Activated CD4-positive, alpha-beta memory T cell treated with anti-CD3 and anti-CD28 coated beads for 36 hours (primary cell): Measurements from ENCODE around the gene GALNT9. TPM values are rescaled to one million over a fixed set of nuclear protein-coding genes. Genes with fewer than 3 reads are reported as not detected.

ENCODE experiments used
- CTCF ChIA-PET: fragments of 350-600 bp; sonication (Branson Sonifier 250); formaldehyde crosslinking; loops from one replicate; lab custom pipeline; 2021; ENCODE audit warnings: antibody characterized with exemption, inconsistent platforms; lab: Charles Lee
- POLR2A ChIA-PET: fragments of 350-600 bp; sonication (Branson Sonifier 250); formaldehyde crosslinking; loops from one replicate; lab custom pipeline; 2021; ENCODE audit warnings: antibody characterized with exemption; lab: Charles Lee
- DNase-seq: peaks from one replicate; pipeline ENCODE4 v3.0.0-alpha.2; 2020
- H3K27ac Mint-ChIP-seq: one replicate; pipeline ENCODE4 v1.8.0; 2021; ENCODE audit warnings: mixed read lengths
- H3K27me3 Mint-ChIP-seq: one replicate; pipeline ENCODE4 v1.8.0; 2021; ENCODE audit warnings: mixed read lengths
- H3K36me3 Mint-ChIP-seq: one replicate; pipeline ENCODE4 v1.8.0; 2021; ENCODE audit warnings: mixed read lengths
- H3K4me1 Mint-ChIP-seq: one replicate; pipeline ENCODE4 v1.8.0; 2021; ENCODE audit warnings: low read depth, mixed read lengths
- H3K4me3 Mint-ChIP-seq: one replicate; pipeline ENCODE4 v1.8.0; 2021; ENCODE audit warnings: mild to moderate bottlenecking, mixed read lengths
- H3K9me3 Mint-ChIP-seq: one replicate; pipeline ENCODE4 v1.8.0; 2021; ENCODE audit warnings: mixed read lengths
- intact Hi-C: fragments of 100-400 bp; cut with micrococcal nuclease; formaldehyde crosslinking; loops from one replicate; pipeline ENCODE4 v1.15.1; 2023
- total RNA-seq, 2 experiments: library from RNA; stranded (reverse); gene quantifications; one replicate each; pipeline ENCODE4 v1.2.3, GENCODE V29; 2021

The GALNT9 gene
- total RNA-seq, 2 experiments from 2014 or later: 0.12 to 0.29 TPM

DNA sequence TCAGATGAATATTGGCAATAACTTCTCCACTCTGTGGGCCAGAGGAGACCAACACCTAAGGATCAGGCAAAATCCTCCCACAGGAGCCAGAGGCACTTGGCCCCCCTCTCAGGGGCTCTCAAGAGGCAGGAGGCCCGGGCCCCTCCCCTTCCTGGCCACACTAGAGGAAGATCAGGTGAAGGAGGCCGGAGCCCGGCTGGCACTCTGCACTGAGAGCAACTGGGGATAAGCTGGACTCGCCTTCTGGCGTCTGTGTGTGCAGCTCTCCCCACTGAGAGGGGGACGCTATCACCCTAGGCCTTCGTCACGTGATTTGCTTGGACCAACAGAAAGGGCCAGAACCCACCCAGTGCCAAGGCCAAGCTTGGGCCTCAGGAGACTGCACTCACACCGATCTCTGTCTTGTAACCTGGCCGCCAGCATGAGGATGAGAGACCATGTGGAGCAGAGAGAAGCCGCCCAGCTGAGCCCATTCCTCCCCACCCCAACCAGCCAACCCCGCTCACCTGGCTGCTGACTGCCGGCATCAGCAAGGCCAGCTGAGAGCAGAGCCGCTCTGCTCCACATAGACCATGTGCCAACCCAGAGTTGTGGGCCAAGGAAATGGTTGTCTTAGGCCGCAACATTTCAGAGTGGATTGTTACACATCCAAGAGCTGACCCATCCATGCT, 121.1 kb downstream of the GALNT9 start:
- Mint-ChIP-seq H3K4me1 (peaks cover 5% of the 10 kb centered on the region), H3K4me3 (no peak overlapping the region), H3K27ac (no peak overlapping the region), H3K27me3 (peaks cover 22% of the 10 kb centered on the region), H3K36me3 (no peaks in the 10 kb centered on the region), H3K9me3 (no peaks in the 10 kb centered on the region)
- ChIA-PET CTCF (interaction anchor here (0.9 kb wide), 1 partner anchor 54 kb away, joined by 3 read pairs; no protein-coding TSS in a partner anchor), POLR2A (no interaction called here)
- DNase-seq: no peak
- intact Hi-C loops: no loop called here

DNA sequence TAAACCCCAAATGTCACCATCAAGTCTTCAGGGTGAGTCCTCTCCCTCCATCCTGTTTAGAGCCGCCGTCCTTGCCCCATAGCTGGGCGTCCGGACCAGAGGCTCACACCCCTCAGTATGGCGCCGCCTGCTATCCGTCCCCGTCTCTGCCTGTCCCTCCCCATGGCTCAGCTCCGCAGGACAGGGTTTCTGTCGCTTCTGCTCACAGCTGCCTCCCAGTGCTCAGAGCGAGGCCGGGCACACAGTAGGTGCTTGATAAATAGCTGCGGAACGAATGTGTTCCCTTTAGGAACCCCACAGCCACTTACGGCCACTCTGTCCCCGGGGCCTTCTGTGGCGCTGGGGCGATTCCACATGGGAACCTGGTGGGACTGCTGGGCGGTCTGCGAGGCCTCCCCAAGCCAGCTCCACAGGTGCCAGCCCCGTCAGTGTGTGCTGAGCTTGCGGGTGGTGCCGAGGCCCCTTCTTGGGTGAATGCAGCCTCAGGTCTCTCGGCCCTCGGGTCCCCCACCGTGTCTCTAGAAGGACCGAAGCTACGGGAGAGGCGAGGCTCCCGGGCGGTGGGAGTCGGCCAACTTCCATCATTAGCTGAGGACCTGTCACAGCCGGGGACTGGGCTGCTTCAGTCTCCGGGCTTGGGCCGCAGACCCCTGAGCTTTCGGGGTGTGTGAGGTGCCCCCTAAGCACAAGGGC, 122.2 kb downstream of the GALNT9 start:
- peaks cover 22% of the 10 kb centered on the region for H3K27me3 Mint-ChIP-seq
- no peak overlapping the region for H3K27ac Mint-ChIP-seq
- H3K9me3 Mint-ChIP-seq: no peaks in the 10 kb centered on the region
- DNase-seq: no peak
- ChIA-PET CTCF (no interaction called here), POLR2A (no interaction called here)
- H3K4me1 Mint-ChIP-seq: peaks cover 5% of the 10 kb centered on the region
- intact Hi-C loops: no loop called here
- no peaks in the 10 kb centered on the region for H3K36me3 Mint-ChIP-seq
- H3K4me3 Mint-ChIP-seq: no peak overlapping the region

DNA sequence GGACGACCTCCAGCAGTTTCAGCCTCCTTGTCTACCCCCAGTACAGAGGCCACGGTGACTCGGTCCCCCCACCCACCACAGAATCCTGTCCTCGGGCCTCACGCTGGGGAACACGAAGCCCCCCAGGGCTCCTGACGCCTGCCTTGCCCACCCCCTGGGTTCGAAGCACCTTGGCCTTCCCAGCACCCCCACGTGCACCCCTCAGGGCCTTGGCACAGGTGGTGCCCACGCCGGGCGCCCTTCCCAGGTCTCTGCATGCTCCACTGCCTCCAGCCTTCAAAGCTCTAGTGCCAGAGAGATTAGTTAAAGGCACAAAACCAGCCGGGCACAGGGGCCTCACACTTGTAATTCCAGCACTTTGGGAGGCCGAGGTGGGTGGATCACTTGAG, 123.3 kb downstream of the GALNT9 start:
- no peak for DNase-seq
- Mint-ChIP-seq H3K9me3 (no peaks in the 10 kb centered on the region), H3K27me3 (peaks cover 22% of the 10 kb centered on the region), H3K36me3 (no peaks in the 10 kb centered on the region), H3K4me3 (no peak overlapping the region), H3K4me1 (peaks cover 5% of the 10 kb centered on the region), H3K27ac (no peak overlapping the region)
- ChIA-PET CTCF (no interaction called here), POLR2A (no interaction called here)
- intact Hi-C loops: no loop called here

DNA sequence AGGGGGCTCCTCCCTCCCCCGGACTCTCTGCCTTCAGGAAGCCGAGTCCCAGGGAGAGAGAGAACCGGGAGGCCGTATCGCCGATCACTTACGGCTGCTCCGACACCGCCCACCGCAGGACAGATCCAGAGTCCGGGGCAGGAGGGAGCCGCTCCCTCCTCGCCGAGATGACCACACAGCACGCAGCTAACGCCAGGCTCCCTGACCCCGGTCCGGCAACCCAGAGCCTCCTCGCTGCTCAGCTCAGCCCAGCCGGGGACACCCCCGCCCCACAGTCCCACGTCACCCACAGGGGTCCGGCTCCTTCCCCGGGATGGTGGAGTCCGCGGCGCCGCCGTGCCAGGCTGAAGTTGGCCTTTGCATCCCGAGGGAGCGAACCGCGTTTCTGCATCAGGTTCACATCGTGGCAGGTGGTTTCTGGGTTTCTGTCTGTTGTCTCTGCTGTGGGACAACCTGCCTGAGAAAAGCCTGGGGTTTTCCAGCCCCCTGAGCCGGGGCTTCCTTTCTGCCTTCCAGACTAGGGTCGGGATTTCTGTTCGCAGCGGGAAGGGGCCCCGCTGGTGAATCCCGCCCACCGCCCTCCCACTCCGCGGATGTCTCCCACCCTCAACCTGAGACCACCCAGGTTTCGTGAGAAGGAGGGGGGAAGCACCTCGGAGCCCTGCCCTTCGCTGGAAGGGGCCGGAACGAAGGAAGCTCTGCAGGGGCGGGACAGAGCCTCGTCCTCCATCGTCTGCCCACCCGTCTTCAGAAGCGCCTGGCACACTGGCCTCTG, 123.9 kb downstream of the GALNT9 start:
- POLR2A ChIA-PET: no interaction called here
- H3K27me3 Mint-ChIP-seq: peaks cover 22% of the 10 kb centered on the region
- no peak for DNase-seq
- no peak overlapping the region for H3K27ac Mint-ChIP-seq
- no peaks in the 10 kb centered on the region for H3K9me3 Mint-ChIP-seq
- no peak overlapping the region for H3K4me3 Mint-ChIP-seq
- H3K36me3 Mint-ChIP-seq: no peaks in the 10 kb centered on the region
- peaks cover 5% of the 10 kb centered on the region for H3K4me1 Mint-ChIP-seq
- intact Hi-C loops: no loop called here
- CTCF ChIA-PET: no interaction called here

DNA sequence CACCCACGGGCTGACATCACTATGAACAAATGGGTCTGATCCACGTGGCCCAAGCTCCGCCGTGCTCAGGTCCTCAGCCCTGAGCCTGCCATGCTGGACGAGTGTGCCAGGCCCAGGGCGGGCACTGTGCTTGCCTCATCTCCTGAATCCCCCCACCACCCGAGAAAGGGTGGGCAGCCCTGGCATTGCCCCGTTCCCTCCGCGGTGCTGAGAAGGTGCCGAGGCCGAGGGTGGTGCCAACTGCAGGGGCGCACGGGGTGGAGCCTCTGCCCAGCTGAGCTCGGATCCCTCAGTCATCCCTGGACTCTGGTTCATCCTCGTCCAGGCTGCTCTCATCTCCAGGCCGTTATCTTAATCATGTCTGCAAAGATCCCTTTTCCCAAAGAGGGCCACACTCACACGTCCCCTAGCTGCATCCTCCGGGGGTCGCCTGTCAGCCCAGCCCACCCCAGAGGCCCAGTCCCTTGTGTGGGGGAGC, 124.6 kb downstream of the GALNT9 start:
- Mint-ChIP-seq H3K27ac (no peak overlapping the region), H3K36me3 (no peaks in the 10 kb centered on the region), H3K4me3 (no peak overlapping the region), H3K27me3 (peaks cover 22% of the 10 kb centered on the region), H3K9me3 (no peaks in the 10 kb centered on the region), H3K4me1 (peaks cover 5% of the 10 kb centered on the region)
- intact Hi-C loops: no loop called here
- no peak for DNase-seq
- ChIA-PET POLR2A (no interaction called here), CTCF (no interaction called here)

DNA sequence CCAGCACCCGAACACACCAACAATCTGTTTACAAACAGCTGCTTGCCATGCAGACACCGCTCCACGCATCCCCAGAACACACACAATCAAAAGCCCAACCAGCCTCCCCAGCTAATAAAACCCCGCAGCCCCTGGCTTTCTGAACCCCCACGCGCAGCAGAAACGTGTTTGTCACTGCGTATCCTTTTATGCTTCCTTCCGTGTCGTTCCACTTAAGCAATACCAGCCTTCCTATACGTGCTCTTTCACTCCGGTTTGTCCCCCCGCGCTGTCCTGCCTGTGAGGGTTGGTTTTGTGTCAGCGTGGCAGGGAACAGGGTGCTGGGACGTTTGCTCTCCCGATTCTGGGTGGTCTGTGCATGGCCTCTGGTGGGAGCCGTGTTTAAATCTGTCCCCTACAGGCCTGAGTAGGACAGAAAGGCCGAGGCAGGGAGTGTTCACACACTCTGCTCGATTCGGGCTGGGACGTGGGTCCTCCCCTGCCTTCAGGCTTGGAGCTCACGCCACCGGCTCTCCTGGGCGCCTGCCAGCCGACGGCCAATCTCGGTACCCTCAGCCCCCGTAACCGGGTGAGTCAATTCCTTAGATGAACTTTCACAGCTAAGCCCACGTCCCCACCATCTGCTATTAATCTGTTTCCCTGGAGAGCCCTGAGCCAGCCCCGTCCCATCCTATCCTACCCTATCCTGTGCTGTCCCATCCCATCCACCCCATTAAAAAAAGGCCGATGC, 125.2 kb downstream of the GALNT9 start:
- CTCF ChIA-PET: no interaction called here

DNA sequence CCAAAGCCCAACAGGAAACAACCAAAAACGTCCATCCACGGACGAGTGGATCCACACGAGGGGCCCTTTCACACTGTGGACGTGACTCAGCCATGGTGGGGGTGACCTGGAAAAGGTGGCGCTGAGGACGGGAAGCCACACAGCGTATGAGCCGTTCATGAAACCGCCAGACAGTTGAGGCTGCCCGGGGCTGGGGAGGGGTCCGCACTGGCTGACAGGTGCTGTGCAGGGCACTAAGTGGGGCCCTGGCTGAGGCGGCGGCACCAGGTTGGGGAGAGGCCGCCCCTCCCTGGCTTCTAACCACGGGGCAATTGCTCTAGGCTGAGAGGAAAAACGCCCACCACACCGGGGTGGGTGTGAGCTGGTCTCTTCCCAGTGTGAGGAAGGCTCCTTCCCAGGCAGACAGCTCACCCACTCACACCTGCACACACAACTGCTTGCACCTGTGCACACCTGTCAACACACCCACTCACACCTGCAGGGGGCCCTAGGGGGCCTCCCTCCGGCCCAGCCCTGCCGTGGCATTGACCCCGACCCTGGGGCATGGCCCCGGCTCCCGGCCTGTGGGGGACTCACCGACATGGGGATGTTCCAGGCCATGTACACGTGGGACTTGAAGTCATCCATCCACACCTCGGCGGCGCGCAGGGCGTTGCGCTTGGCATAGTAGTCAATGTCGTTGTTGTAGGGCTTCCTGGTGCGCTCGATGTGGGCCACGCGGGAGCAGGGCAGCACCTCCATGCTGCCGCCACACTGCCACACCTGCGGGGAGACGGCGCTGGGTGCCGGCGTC, 126.3 kb downstream of the GALNT9 start:
- Mint-ChIP-seq H3K4me1 (peaks cover 5% of the 10 kb centered on the region), H3K36me3 (no peaks in the 10 kb centered on the region), H3K27me3 (peaks cover 22% of the 10 kb centered on the region), H3K27ac (no peak overlapping the region), H3K9me3 (no peaks in the 10 kb centered on the region), H3K4me3 (no peak overlapping the region)
- POLR2A ChIA-PET: no interaction called here
- DNase-seq: no peak
- intact Hi-C loops: no loop called here
- CTCF ChIA-PET: no interaction called here

More for the DNA sequence above, 125.2 kb downstream of the GALNT9 start:
- Mint-ChIP-seq H3K27ac (no peak overlapping the region), H3K36me3 (no peaks in the 10 kb centered on the region), H3K9me3 (no peaks in the 10 kb centered on the region), H3K4me1 (peaks cover 5% of the 10 kb centered on the region), H3K4me3 (no peak overlapping the region), H3K27me3 (peaks cover 22% of the 10 kb centered on the region)
- POLR2A ChIA-PET: no interaction called here
- DNase-seq: no peak
- intact Hi-C loops: no loop called here

DNA sequence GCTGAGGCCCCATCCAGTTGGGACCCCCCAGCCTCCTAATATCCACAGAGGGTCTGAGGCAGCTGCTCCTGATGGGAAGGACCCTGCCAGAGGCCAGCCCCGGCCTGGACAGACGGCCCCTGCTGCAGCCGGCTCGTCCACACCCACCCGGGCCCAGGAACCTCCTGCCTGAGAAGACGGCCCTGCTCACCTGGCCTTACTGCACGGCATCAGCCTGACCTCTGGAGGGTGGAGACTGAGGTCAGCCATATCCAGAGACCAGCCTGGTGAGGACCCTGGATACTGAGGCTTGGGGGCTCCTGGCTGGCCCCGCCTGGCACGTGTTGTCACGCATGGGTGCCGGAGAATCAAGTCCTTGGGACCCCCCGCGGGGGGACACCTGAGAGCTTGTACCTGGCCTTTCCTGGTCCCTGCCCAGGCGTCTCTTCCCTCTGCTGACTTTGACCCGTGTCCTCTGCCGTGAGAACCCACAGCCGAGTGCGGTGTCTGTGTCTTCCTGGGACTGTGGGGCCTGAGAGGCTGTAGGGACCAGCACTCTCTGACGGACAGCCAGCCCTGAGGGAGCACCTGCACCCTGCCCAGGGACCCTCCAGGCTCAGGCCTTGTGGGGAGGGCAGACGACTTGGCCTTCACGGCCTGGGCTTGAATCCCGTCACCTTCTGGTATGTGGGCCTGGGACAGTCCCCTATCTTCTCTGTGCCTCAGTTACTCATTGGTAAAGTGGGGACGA, 127.8 kb downstream of the GALNT9 start:
- H3K27me3 Mint-ChIP-seq: peaks cover 18% of the 10 kb centered on the region
- no peaks in the 10 kb centered on the region for H3K9me3 Mint-ChIP-seq

DNA sequence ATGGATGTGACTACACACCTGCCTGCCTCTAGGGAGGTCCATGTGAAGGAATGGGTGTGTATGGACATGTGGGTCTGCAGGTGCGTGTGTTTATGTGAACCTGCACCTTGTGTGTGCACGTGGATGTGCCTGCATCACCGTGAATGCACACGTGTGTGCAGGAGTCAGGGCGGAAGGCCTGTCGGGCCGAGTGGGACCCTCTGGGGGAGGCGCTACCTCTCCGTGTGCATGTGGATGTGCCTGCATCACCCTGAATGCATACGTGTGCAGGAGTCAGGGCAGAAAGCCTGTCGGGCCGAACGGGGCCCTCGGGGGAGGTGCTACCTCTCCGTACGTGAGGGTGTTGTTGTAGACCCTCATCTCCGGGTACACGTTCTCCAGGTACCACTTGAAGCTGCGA, 128.6 kb downstream of the GALNT9 start:
- intact Hi-C loops: no loop called here
- POLR2A ChIA-PET: no interaction called here
- Mint-ChIP-seq H3K9me3 (no peaks in the 10 kb centered on the region), H3K27me3 (peaks cover 15% of the 10 kb centered on the region), H3K4me1 (peaks cover 5% of the 10 kb centered on the region), H3K36me3 (no peaks in the 10 kb centered on the region), H3K27ac (no peak overlapping the region), H3K4me3 (no peak overlapping the region)
- CTCF ChIA-PET: no interaction called here
- no peak for DNase-seq

More for the DNA sequence above, 127.8 kb downstream of the GALNT9 start:
- ChIA-PET CTCF (no interaction called here), POLR2A (no interaction called here)
- DNase-seq: no peak
- H3K36me3 Mint-ChIP-seq: no peaks in the 10 kb centered on the region
- no peak overlapping the region for H3K27ac Mint-ChIP-seq
- peaks cover 5% of the 10 kb centered on the region for H3K4me1 Mint-ChIP-seq
- H3K4me3 Mint-ChIP-seq: no peak overlapping the region
- intact Hi-C loops: no loop called here

DNA sequence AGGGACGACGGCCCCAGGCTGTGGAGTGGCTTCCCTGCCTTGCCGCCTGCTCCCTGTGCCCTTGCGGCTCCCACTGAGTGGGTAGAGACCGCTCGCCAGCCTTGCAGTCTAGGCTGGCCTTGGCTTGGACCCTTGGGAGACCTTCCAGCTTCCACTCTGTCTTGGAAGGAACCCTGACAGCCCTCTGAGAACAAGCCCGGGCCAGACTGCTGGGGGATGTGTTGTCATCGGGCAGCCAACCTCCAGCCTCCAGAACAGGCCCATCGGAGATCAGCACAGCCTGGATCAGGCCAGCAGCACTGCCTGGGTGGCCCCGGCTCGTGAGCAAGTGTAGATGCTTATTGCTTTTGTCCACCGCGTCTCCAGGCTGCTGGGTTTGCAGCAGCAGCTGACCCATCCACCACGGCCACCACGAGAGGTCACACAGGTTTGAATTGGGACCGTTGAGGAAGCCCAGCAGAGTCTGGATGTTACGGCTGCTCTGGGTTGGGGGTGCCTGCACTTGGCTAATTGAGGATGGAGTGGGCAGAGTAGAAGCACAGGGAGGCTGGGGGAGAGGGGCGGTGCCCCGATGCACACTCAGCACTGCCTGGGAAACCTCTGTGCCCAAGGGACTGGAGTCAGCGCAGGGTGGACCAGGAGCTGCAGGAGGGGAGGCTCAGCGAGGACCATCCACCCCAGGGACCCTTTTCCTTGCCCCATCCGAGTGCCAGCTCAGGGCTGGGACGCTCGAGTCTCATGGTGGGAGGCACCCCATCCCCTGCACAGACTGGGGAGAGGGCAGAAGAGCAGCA, 129.7 kb downstream of the GALNT9 start:
- Mint-ChIP-seq H3K27me3 (peaks cover 10% of the 10 kb centered on the region), H3K4me3 (no peak overlapping the region), H3K36me3 (no peaks in the 10 kb centered on the region), H3K4me1 (no peaks in the 10 kb centered on the region), H3K27ac (no peak overlapping the region), H3K9me3 (no peaks in the 10 kb centered on the region)
- intact Hi-C loops: no loop called here
- DNase-seq: no peak
- ChIA-PET CTCF (no interaction called here), POLR2A (no interaction called here)
